HFFc6 (cell line): ENCODE measurements around the gene SLC5A11. TPM values are rescaled to one million over a fixed set of nuclear protein-coding genes. Genes with fewer than 3 reads are reported as not detected.
"Not testable (repeated sequence)": the region's sequence is repeated elsewhere in the genome, so short reads cannot be mapped to it uniquely, and the experiment has no call there.

Experiments
- DNase-seq: peaks from one replicate; pipeline ENCODE4 v3.0.0-alpha.2; 2018
- H3K27ac Mint-ChIP-seq: 2 replicates; pipeline ENCODE4 v1.8.0; 2020; ENCODE audit warnings: mild to moderate bottlenecking, mixed read lengths
- H3K27me3 Mint-ChIP-seq: 2 replicates; pipeline ENCODE4 v1.8.0; 2021; ENCODE audit warnings: mild to moderate bottlenecking, moderate library complexity, mixed read lengths; ENCODE audit not compliant: insufficient read depth
- H3K36me3 Mint-ChIP-seq: 2 replicates; pipeline ENCODE4 v1.8.0; 2021; ENCODE audit warnings: low read depth, mixed read lengths
- H3K4me1 Mint-ChIP-seq: 2 replicates; pipeline ENCODE4 v1.8.0; 2020; ENCODE audit warnings: low read depth, mixed read lengths
- H3K4me3 Mint-ChIP-seq: 2 replicates; pipeline ENCODE4 v1.8.0; 2020; ENCODE audit warnings: mild to moderate bottlenecking, moderate library complexity, mixed read lengths
- H3K9me3 Mint-ChIP-seq: 2 replicates; pipeline ENCODE4 v1.8.0; 2020; ENCODE audit warnings: mild to moderate bottlenecking, mixed read lengths
- total RNA-seq, 6 experiments: library from RNA; stranded (reverse); fragmentation: NEBNext Ultra II Directional; extraction: Animal tissue kit (Norgen Biotek cat#: 25700); gene quantifications; 2 replicates in 1 of 6; 3 replicates in 5 of 6; pipeline ENCODE4 v1.2.3, GENCODE V29; 2021
- TF ChIP-seq, protein P1 (sequence below): fragments of 200-600 bp; sonication (generic); IDR thresholded peaks from 2 replicates; pipeline ENCODE4 v1.5.0; 2021; ENCODE audit warnings: antibody characterized with exemption, mild to moderate bottlenecking

SLC5A11 gene
- total RNA-seq, 6 experiments from 2014 or later = 0.23 TPM; not detected in 5

DNA sequence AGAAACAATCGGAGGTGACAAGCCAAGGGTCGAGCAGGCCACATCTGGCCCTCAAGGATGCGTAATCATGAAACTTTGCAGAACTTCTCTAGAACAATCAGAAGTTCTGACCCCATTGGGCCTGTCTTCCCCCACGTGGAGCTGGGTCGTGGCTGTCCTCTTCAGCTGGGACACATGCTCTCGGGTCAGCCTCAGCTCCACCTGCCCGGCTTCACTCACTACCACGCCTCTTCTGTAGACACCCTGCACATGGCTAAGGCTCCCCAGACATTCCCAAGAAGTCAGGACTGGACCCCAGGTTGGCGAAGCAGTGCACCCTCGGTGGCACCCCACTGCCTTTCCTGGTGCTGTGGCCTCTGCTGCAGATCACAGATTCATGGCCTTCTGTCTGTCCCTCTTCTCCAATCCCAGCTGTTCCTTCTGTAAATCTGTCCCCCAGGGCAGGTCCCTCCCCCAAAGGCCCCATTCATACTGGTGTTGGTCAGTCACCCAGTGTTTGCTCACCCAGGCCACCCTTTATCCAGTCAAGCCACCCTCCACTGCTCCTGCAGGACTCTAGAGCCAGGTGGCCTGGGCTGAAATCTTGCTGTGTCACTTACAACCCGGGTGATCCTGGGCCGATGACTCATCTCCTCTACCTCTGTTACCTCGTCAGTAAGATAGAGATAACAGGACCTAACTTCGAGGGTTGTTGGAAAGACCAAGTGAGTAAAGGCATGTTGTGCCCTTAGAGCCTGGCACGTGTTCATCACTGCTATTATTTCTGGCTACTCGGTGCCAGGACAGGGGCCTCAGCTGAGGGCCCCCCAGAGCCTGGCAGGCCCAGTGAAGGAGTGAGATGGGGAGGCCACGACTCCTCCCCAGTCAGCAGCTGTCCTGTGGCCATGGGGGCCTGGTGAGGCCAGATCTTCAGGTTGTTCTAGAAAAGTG, 1.4 kb upstream of the SLC5A11 start:
- H3K27me3 Mint-ChIP-seq = no peaks in the 10 kb centered on the region; the same call in 1 of the 2 replicates
- TF ChIP-seq, protein P1, sequence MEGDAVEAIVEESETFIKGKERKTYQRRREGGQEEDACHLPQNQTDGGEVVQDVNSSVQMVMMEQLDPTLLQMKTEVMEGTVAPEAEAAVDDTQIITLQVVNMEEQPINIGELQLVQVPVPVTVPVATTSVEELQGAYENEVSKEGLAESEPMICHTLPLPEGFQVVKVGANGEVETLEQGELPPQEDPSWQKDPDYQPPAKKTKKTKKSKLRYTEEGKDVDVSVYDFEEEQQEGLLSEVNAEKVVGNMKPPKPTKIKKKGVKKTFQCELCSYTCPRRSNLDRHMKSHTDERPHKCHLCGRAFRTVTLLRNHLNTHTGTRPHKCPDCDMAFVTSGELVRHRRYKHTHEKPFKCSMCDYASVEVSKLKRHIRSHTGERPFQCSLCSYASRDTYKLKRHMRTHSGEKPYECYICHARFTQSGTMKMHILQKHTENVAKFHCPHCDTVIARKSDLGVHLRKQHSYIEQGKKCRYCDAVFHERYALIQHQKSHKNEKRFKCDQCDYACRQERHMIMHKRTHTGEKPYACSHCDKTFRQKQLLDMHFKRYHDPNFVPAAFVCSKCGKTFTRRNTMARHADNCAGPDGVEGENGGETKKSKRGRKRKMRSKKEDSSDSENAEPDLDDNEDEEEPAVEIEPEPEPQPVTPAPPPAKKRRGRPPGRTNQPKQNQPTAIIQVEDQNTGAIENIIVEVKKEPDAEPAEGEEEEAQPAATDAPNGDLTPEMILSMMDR = no peak
- H3K27ac Mint-ChIP-seq = 0 out of 2 replicates have a peak overlapping the region, but pooled peaks have one; percentile 6
- H3K36me3 Mint-ChIP-seq = no peaks in the 10 kb centered on the region
- H3K4me1 Mint-ChIP-seq = peaks cover 48% of the 10 kb centered on the region
- H3K9me3 Mint-ChIP-seq = no peaks in the 10 kb centered on the region
- no peak for DNase-seq
- no peak overlapping the region for H3K4me3 Mint-ChIP-seq

DNA sequence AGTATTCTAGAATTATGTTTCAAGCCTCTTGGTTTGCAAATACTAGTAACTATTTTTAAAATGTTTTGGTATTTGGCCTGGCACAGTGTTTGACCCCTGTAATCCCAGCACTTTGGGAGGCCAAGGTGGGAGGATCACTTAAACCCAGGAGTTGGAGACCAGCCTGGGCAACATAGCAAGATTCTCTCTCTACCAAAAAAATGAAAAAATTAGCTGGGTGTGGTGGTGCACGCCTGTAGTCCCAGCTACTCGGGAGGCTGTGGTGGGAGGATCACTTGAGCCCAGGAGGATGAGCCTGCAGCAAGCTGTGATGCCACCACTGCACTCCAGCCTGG, 765 bp upstream of the SLC5A11 start:
- H3K27me3 Mint-ChIP-seq, DNase-seq, H3K27ac Mint-ChIP-seq, H3K4me3 Mint-ChIP-seq, H3K9me3 Mint-ChIP-seq, H3K36me3 Mint-ChIP-seq: not testable (repeated sequence)
- H3K4me1 Mint-ChIP-seq = peaks cover 46% of the 10 kb centered on the region

DNA sequence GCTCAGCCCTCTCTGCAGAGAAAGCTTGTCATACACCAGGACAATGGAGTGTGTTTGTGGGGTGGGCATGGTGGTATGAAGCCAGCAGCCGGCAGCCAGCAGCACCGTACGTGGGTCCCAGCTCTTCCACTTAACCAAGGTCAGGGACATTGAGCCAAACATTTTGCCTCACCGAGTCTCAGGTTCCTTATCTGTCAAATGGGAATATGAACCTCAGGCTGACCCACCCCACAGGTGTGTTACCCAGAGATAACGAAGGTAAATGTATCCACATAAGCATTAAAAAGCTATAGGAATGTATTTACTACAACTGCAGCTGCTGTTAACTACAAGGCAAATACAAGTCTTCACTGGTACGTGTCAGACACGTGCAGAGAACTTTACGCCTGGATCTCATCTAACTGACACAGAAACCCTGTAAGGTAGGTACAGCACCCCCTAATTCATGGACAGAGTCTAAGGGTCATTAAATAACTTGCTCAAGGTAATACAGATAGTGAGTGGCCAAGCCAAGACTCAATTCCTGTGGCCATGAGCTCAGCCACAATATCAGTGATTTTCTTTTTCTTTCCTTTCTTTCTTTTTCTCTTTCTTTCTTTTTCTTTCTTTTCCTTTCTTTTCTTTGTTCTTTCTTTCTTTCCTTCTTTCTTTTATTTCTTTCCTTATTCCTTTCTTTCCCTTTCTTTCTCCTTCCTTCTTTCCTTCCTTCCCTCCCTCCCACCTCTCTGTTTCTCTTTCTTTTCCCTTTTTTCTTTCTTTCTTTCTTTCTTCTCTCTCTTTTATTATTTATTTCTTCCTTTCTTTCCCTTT, 990 bp downstream of the SLC5A11 start:
- H3K9me3 Mint-ChIP-seq = no peaks in the 10 kb centered on the region
- H3K27ac Mint-ChIP-seq = no peak overlapping the region
- DNase-seq = no peak
- TF ChIP-seq, protein P1 = no peak
- no peaks in the 10 kb centered on the region; the same call in 1 of the 2 replicates for H3K27me3 Mint-ChIP-seq
- H3K4me1 Mint-ChIP-seq = peaks cover 55% of the 10 kb centered on the region
- H3K36me3 Mint-ChIP-seq = no peaks in the 10 kb centered on the region
- no peak overlapping the region for H3K4me3 Mint-ChIP-seq

DNA sequence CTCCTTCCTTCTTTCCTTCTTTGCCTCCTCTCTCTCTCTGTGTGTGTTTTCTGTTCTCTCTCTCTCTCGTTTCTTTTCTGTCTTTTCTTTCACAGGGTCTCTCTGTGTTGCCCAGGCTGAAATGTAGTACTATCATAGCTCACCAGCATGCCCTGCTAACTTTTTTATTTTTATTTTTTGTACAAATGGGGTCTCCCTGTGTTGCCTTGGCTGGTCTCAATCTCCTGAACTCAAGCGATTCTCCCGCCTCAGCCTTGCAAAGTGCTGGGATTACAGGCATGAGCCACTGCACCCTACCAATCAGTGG, 1.5 kb downstream of the SLC5A11 start:
- no peak overlapping the region for H3K27ac Mint-ChIP-seq
- H3K4me3 Mint-ChIP-seq = no peak overlapping the region
- no peaks in the 10 kb centered on the region for H3K36me3 Mint-ChIP-seq
- TF ChIP-seq, protein P1 = no peak
- H3K27me3 Mint-ChIP-seq = no peaks in the 10 kb centered on the region; the same call in 1 of the 2 replicates
- peaks cover 59% of the 10 kb centered on the region for H3K4me1 Mint-ChIP-seq
- H3K9me3 Mint-ChIP-seq = no peaks in the 10 kb centered on the region
- DNase-seq = no peak

DNA sequence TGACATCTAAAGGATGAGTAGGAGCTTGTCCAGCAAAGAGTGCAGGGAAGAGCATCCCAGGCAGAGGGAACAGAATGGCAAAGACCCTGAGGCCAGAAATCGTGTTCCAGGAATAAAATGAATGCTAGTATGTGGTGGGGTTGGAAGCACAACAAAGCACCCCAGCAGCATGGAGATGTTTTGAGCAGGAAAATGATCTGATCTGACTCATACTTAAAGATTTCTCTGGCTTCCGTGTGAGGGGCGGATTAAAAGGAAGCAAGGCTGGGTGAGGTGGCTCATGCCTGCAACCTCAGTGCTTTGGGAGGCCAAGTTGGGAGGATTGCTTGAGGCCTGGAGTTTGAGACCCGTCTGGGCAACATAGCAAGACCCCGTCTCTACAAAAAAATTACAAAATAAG, 2.3 kb downstream of the SLC5A11 start:
- Mint-ChIP-seq H3K36me3 (no peaks in the 10 kb centered on the region), H3K9me3 (no peaks in the 10 kb centered on the region), H3K27me3 (no peaks in the 10 kb centered on the region; the same call in 1 of the 2 replicates), H3K4me3 (no peak overlapping the region), H3K27ac (peak overlapping the region; percentile 63), H3K4me1 (peaks cover 54% of the 10 kb centered on the region)
- peak; percentile 63 for DNase-seq
- TF ChIP-seq, protein P1 = no peak

DNA sequence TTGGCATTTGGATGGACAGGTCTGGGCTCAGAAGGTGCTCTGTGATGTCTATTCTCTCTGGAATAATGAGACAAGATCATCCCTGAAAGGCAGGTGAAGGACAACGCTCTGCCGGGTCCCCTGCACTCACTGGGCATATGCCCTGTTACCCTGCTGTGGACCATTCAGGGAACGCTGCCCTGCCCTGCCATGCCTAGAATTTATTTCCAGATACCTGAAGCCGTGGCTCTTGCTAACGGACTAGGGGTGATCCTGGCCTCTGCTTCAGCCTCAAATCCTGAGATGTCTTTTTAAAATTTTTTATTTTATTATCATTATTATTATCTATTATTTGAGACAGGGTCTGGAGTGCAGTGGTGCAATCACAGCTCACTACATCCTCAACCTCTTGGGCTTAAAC, 3.9 kb downstream of the SLC5A11 start:
- DNase-seq = no peak
- Mint-ChIP-seq H3K4me1 (peaks cover 62% of the 10 kb centered on the region), H3K9me3 (no peaks in the 10 kb centered on the region), H3K4me3 (no peak overlapping the region), H3K27me3 (no peaks in the 10 kb centered on the region; the same call in 1 of the 2 replicates), H3K36me3 (no peaks in the 10 kb centered on the region), H3K27ac (no peak overlapping the region)
- TF ChIP-seq, protein P1 = no peak
